CD4-positive, alpha-beta memory T cell (primary cell): ENCODE measurements around the gene PAX8. TPM values are rescaled to one million over a fixed set of nuclear protein-coding genes. Genes with fewer than 3 reads are reported as not detected.

Source experiments
- CTCF ChIA-PET: fragments of 350-600 bp; sonication (Branson Sonifier 250); formaldehyde crosslinking; loops from one replicate; lab custom pipeline; 2021; ENCODE audit warnings: inconsistent platforms; ENCODE audit not compliant: partially characterized antibody; lab: Charles Lee
- POLR2A ChIA-PET: fragments of 350-600 bp; sonication (Branson Sonifier 250); formaldehyde crosslinking; loops from one replicate; lab custom pipeline; 2021; ENCODE audit not compliant: partially characterized antibody; lab: Charles Lee
- DNase-seq, 5 donors: peaks; one replicate each; pipeline versions ENCODE4 v3.0.0 to v3.0.0-alpha.2; 2020 to 2022; ENCODE audit warnings: mixed read lengths in 1 of 5
- H3K27ac ChIP-seq: one replicate; pipeline ENCODE4 v1.7.0; 2013; ENCODE audit warnings: low read depth, low read length
- H3K27me3 ChIP-seq: 2 replicates; pipeline ENCODE4 v1.7.0; 2013; ENCODE audit warnings: mild to moderate bottlenecking, low read length, moderate library complexity; ENCODE audit not compliant: insufficient read depth
- H3K36me3 ChIP-seq: 2 replicates; pipeline ENCODE4 v1.7.0; 2013; ENCODE audit warnings: mild to moderate bottlenecking, low read length, moderate library complexity; ENCODE audit not compliant: insufficient read depth
- H3K4me1 ChIP-seq: 2 replicates; pipeline ENCODE4 v1.7.0; 2013; ENCODE audit warnings: mild to moderate bottlenecking, low read length, moderate library complexity; ENCODE audit not compliant: insufficient read depth
- H3K4me3 ChIP-seq, 2 donors: one replicate each; pipeline ENCODE4 v1.7.0; 2013; ENCODE audit warnings: low read length in 2 of 2, mild to moderate bottlenecking in 1 of 2
- H3K9me3 ChIP-seq, 2 donors: one replicate each; pipeline ENCODE4 v1.7.0; 2013; ENCODE audit warnings: low read length in 2 of 2, control low read depth in 1 of 2; ENCODE audit not compliant: control insufficient read depth in 1 of 2
- H3K27ac Mint-ChIP-seq, 7 donors: one replicate each; pipeline ENCODE4 v1.8.0; 2020 to 2021; ENCODE audit warnings: mixed read lengths in 7 of 7, mild to moderate bottlenecking in 6 of 7, inconsistent platforms in 3 of 7, moderate library complexity in 3 of 7
- H3K27me3 Mint-ChIP-seq, 2 donors: one replicate each; pipeline ENCODE4 v1.8.0; 2020 to 2021; ENCODE audit warnings: mixed read lengths in 2 of 2
- H3K36me3 Mint-ChIP-seq, 2 donors: one replicate each; pipeline ENCODE4 v1.8.0; 2020 to 2021; ENCODE audit warnings: mixed read lengths in 2 of 2, inconsistent platforms in 1 of 2, mild to moderate bottlenecking in 1 of 2
- H3K4me1 Mint-ChIP-seq, 4 donors: one replicate each; pipeline ENCODE4 v1.8.0; 2020 to 2021; ENCODE audit warnings: mixed read lengths in 4 of 4, mild to moderate bottlenecking in 1 of 4
- H3K4me3 Mint-ChIP-seq, 8 donors: one replicate each; pipeline ENCODE4 v1.8.0; 2020 to 2021; ENCODE audit warnings: mixed read lengths in 8 of 8, mild to moderate bottlenecking in 7 of 8, moderate library complexity in 6 of 8, inconsistent platforms in 3 of 8
- H3K9me3 Mint-ChIP-seq, 8 donors: one replicate each; pipeline ENCODE4 v1.8.0; 2020 to 2021; ENCODE audit warnings: mixed read lengths in 8 of 8, mild to moderate bottlenecking in 5 of 8, inconsistent platforms in 3 of 8, moderate library complexity in 1 of 8
- intact Hi-C: fragments of 100-400 bp; cut with micrococcal nuclease; formaldehyde crosslinking; loops from one replicate; pipeline ENCODE4 v1.15.1; 2023
- polyA plus RNA-seq, 2 donors: library from polyadenylated mRNA; unstranded; fragments of 300-500 nt; fragmentation: Illumina TruSeq; gene quantifications; one replicate each; pipeline ENCODE4 v1.2.3, GENCODE V29; 2021
- total RNA-seq, 2 experiments: library from RNA; stranded (reverse); gene quantifications; one replicate each; pipeline ENCODE4 v1.2.3, GENCODE V29; 2021

The PAX8 gene
- total and polyA plus RNA-seq, 4 experiments from 2014 or later: 0.19 to 2.3 (median 1.3) TPM

DNA sequence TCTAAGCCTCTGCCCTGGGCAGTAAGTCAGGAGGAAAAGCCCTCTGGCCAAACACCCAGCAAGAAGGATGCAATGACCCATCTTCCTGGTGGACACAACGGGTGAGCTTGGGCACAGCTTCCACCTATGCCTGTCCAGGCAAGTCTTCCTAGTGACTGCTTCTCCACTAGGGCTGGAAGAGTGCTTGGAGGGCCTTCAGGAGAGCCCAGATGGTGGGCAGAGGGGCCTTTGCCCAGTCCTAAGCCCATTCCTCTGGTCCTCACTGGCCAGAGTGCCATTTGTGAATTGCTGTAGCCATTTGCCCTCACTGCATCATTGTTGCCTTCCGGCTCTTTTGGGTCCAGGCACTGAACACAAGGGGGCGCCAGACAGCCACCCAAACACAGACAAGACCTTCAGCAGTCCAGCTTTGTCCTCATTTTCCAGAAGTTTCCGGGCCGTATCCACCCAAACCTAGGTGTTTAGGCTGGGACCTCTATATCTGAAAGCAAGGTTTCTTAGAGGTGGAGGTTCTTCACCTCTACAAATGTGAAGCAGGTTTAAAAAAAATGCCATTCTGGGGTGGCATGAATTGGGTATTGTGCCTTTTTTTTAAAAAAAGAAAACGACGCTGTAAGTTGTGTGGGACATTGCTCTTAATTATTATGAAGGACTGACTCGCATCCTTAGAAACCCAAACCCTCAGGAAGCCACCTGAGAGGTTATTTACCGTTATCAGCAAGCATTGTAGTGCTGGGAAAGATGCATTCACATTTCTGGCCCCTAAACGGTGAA is 29.5 kb downstream of the PAX8 start:
- H3K4me3 Mint-ChIP-seq: peak overlapping the region in 2 of 8 donors; percentile 43 to 45
- Histone ChIP-seq H3K36me3 (no peaks in the 10 kb centered on the region), H3K27ac (peak overlapping the region; percentile 6), H3K4me3 (no peak overlapping the region), H3K4me1 (peaks cover 53% of the 10 kb centered on the region), H3K9me3 (no peaks in the 10 kb centered on the region), H3K27me3 (no peaks in the 10 kb centered on the region)
- H3K4me1 Mint-ChIP-seq: peaks cover 42 to 57% (median 49%) of the 10 kb centered on the region in 4 donors
- ChIA-PET POLR2A (interaction anchor here (1.0 to 1.8 kb wide), 2 partner anchors 8 to 14 kb away, joined by 3 to 5 read pairs; no protein-coding TSS in a partner anchor), CTCF (interaction anchor here (0.5 to 8.0 kb wide), 32 partner anchors 7 to 364 kb away, joined by 3 to 90 read pairs (median 4); partner anchors contain the start of gene PSD4)
- intact Hi-C loops: loop anchor here (1.0 kb wide), 3 partner anchors 45 to 121 kb away; no protein-coding TSS in a partner anchor
- no peaks in the 10 kb centered on the region for H3K27me3 Mint-ChIP-seq
- H3K36me3 Mint-ChIP-seq: no peaks in the 10 kb centered on the region
- H3K27ac Mint-ChIP-seq: peak overlapping the region in 5 of 7 donors; percentile 62 to 80 (median 70)
- peak; percentile 72 to 79 (median 74) for DNase-seq
- no peaks in the 10 kb centered on the region for H3K9me3 Mint-ChIP-seq

DNA sequence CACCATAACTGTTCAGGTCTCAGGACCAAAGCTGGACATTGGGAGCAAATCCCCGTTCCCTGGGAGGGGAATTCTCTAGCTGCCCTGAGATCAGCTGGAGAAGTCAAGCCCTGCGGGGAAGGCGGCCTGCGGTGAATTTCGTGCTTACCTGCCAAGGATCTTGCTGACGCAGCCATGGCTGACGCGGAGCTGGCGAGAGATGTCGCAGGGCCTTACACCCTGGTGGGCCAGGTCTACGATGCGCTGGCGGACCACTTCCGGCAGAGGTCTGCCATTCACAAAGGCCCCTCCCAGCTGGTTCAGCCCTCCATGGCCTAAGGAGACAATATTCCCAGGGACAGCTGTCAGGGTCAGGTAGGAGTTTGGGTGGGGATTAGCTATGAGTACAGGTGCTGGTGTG is 32.1 kb downstream of the PAX8 start:
- Mint-ChIP-seq H3K9me3 (no peaks in the 10 kb centered on the region), H3K36me3 (peaks cover 0 to 1% of the 10 kb centered on the region in 2 donors), H3K4me3 (no peak overlapping the region), H3K27me3 (no peaks in the 10 kb centered on the region), H3K4me1 (peaks cover 20 to 39% (median 25%) of the 10 kb centered on the region in 4 donors), H3K27ac (no peak overlapping the region)
- CTCF ChIA-PET: interaction anchor here (1.0 to 8.0 kb wide), 7 partner anchors 10 to 144 kb away, joined by 3 to 90 read pairs (median 19); no protein-coding TSS in a partner anchor
- Histone ChIP-seq H3K27ac (no peak overlapping the region), H3K4me3 (no peak overlapping the region), H3K36me3 (no peaks in the 10 kb centered on the region), H3K27me3 (no peaks in the 10 kb centered on the region), H3K9me3 (no peaks in the 10 kb centered on the region), H3K4me1 (peaks cover 27% of the 10 kb centered on the region)
- DNase-seq: no peak
- intact Hi-C loops: no loop called here
- POLR2A ChIA-PET: no interaction called here

DNA sequence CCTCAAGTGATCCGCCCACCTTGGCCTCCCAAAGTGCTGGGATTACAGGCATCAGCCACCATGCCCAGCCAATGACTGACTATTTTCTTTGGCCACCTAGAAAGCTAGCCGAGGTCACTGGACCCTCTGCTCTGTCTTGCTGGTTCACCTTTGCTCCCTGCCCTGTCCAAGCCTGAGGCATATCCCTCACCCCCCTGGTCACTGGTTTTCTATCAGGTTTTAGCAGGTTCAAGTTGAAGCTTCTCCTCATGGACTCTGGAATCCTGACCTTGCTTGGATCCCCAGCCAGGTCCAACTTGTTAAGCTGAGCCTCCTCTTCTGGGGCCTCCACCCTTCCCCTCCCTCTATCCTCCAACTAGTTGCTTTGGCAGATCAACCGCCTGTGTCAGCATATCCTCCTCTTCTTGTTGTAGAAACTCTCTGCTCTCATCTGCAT is 33.4 kb downstream of the PAX8 start:
- Mint-ChIP-seq H3K27me3 (no peaks in the 10 kb centered on the region), H3K9me3 (no peaks in the 10 kb centered on the region), H3K27ac (peak overlapping the region in 3 of 7 donors; percentile 8 to 74 (median 50)), H3K4me3 (no peak overlapping the region), H3K36me3 (peaks cover 0 to 9% of the 10 kb centered on the region in 2 donors), H3K4me1 (peaks cover 7 to 36% (median 12%) of the 10 kb centered on the region in 4 donors)
- ChIA-PET CTCF (interaction anchor here (0.8 to 8.0 kb wide), 5 partner anchors 11 to 126 kb away, joined by 3 to 90 read pairs (median 59); no protein-coding TSS in a partner anchor), POLR2A (no interaction called here)
- H3K36me3 ChIP-seq: no peaks in the 10 kb centered on the region
- no peak overlapping the region for H3K4me3 ChIP-seq
- H3K27ac ChIP-seq: no peak overlapping the region
- intact Hi-C loops: no loop called here
- no peaks in the 10 kb centered on the region for H3K27me3 ChIP-seq
- peaks cover 14% of the 10 kb centered on the region for H3K4me1 ChIP-seq
- DNase-seq: no peak
- H3K9me3 ChIP-seq: no peaks in the 10 kb centered on the region

DNA sequence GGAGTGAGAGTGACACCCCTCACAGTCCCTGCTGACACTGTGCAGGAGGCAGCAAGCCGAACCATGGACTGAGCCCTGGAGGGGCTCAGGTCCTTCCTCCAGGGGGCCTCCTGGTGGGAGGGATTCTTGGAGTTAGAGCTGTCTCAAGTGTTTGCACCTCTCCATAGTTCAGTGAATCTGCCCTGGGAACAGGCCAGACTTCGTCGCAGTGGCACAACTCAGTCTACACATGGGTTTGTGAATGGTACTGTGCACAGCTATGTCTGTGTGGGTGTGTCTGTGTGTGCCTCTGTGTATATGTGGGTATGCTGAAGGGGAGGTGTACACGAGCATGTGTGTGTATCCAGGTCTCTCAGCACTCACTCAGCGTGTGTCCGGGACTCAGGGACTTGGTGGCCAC is 36.4 kb downstream of the PAX8 start:
- Mint-ChIP-seq H3K9me3 (no peaks in the 10 kb centered on the region), H3K27ac (peak overlapping the region in 2 of 7 donors; percentile 24 to 43), H3K4me1 (peaks cover 0 to 35% (median under 1%) of the 10 kb centered on the region in 4 donors), H3K4me3 (no peak overlapping the region), H3K36me3 (peaks cover 0 to 18% of the 10 kb centered on the region in 2 donors), H3K27me3 (no peaks in the 10 kb centered on the region)
- no peaks in the 10 kb centered on the region for H3K4me1 ChIP-seq
- CTCF ChIA-PET: no interaction called here
- H3K4me3 ChIP-seq: no peak overlapping the region
- no peaks in the 10 kb centered on the region for H3K36me3 ChIP-seq
- POLR2A ChIA-PET: no interaction called here
- intact Hi-C loops: no loop called here
- DNase-seq: no peak
- H3K27me3 ChIP-seq: no peaks in the 10 kb centered on the region
- H3K9me3 ChIP-seq: no peaks in the 10 kb centered on the region
- no peak overlapping the region for H3K27ac ChIP-seq

DNA sequence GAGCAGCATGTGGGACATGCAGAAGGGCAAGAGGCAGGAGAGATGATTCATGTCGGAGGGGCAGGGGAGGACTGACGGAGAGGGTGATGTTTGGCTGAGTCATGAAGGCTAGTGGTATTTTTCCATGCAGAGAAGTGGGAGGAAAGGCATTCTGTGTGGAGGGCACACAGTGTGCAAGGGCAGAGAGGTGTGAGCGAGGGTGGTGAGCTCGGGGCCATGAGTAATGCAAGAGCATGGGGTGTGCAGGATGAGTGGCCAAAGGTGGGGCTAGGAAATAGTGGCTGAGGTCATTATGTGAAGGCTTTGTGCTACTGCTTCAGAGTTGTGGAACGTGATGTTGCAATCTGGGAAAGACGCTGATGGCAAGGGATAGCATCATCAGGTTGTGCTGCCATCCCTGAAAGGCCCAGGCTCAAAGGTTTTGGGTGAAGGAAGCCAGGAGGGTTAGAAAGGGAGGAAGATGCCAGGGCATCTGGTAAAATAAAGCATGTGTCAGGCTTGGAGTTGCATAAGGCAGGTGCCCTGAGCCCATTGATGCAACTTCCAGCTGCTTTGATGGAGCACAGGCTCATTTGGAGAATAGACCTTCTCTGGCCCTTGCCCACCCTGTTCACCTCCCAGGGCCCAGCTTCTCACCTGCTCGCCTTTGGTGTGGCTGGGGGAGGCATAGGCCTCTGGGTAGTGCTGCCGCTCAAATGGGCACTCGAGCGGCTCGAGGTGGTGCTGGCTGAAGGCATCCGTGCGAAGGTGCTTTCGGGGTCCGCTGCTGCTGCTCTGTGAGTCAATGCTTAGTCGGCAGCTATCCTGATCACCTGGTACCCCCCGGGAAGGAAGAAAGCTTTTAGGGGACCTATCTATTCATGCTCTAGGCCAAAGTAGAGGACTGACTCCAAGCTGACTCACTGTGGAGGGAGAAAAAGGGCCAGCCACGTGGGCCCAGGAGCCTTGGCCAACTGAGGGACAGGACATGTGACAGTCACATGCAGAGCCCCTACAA is 37.5 kb downstream of the PAX8 start:
- ChIA-PET POLR2A (no interaction called here), CTCF (interaction anchor here (0.7 to 3.6 kb wide), 5 partner anchors 8 to 129 kb away, joined by 3 to 20 read pairs (median 5); no protein-coding TSS in a partner anchor)
- H3K9me3 Mint-ChIP-seq: no peaks in the 10 kb centered on the region
- Histone ChIP-seq H3K9me3 (no peaks in the 10 kb centered on the region), H3K27me3 (no peaks in the 10 kb centered on the region), H3K4me3 (no peak overlapping the region), H3K4me1 (peaks cover 6% of the 10 kb centered on the region), H3K27ac (no peak overlapping the region), H3K36me3 (no peaks in the 10 kb centered on the region)
- peak overlapping the region in 3 of 7 donors; percentile 20 to 47 (median 46) for H3K27ac Mint-ChIP-seq
- peak overlapping the region in 1 of 8 donors; percentile 13 for H3K4me3 Mint-ChIP-seq
- DNase-seq: no peak
- no peaks in the 10 kb centered on the region for H3K27me3 Mint-ChIP-seq
- peaks cover 0 to 44% (median 0%) of the 10 kb centered on the region in 4 donors for H3K4me1 Mint-ChIP-seq
- peaks cover 0 to 25% of the 10 kb centered on the region in 2 donors for H3K36me3 Mint-ChIP-seq
- intact Hi-C loops: no loop called here

DNA sequence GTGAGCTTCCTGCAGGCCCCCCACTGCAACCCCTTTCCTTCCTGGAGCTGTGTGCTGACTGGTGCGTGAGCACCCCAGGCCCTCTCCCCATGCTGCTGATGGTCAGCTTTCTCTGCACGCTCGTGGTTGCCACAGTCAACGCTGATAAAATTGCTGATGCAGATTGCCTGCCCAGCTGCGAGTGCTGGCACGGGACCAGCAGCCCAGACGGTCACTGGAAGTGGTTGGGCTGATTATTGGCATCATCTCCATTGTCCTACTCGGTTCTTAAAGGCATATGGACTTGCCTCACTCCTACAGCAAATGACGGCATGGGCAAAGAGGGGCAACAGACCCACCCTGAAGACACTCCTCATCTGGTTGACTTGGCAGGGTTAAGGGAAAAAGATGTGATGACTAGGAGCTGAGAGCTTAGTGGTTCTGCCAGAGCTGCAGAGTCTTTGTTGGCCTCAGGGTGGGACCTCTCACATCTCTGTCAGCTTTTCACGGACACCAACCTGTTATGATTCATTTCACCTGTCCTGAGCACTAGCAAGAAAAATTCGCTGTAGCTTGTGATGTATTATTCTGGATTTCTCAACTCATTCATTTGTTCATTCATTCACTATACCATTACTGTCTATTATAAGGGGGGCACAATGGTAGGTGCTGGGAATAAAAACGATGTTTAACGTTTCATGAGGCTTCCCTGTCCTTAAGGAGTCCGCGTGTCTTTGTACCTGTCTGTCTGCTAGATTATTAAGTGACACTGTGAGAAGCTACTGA is 38.4 kb downstream of the PAX8 start:
- Mint-ChIP-seq H3K4me3 (no peak overlapping the region), H3K27me3 (no peaks in the 10 kb centered on the region), H3K36me3 (peaks cover 0 to 29% of the 10 kb centered on the region in 2 donors), H3K9me3 (no peaks in the 10 kb centered on the region), H3K27ac (peak overlapping the region in 2 of 7 donors; percentile 14 to 47), H3K4me1 (peaks cover 0 to 48% (median 0%) of the 10 kb centered on the region in 4 donors)
- Histone ChIP-seq H3K9me3 (no peaks in the 10 kb centered on the region), H3K27ac (no peak overlapping the region), H3K4me1 (peaks cover 6% of the 10 kb centered on the region), H3K36me3 (no peaks in the 10 kb centered on the region), H3K27me3 (no peaks in the 10 kb centered on the region), H3K4me3 (no peak overlapping the region)
- intact Hi-C loops: no loop called here
- DNase-seq: no peak
- POLR2A ChIA-PET: no interaction called here
- CTCF ChIA-PET: interaction anchor here (0.7 to 3.6 kb wide), 7 partner anchors 9 to 150 kb away, joined by 3 to 20 read pairs (median 4); no protein-coding TSS in a partner anchor
